ENCODE results near the gene GBE1. TPM values are rescaled to one million over a fixed set of nuclear protein-coding genes. Genes with fewer than 3 reads are reported as not detected.

The GBE1 gene
- total RNA-seq, 1 donor: 184 TPM

- no peaks in the 10 kb centered on the region for H3K36me3 ChIP-seq (ENCODE audit: insufficient read depth, low read length)
- no peaks in the 10 kb centered on the region for H3K79me2 ChIP-seq (ENCODE audit: insufficient read depth, low read length)
- H3K4me3 ChIP-seq (ENCODE audit: insufficient read depth, low read length): no peak overlapping the region
- no peak overlapping the region for H3K4me2 ChIP-seq (ENCODE audit: insufficient read depth, low read length)
- no peaks in the 10 kb centered on the region for H3K27me3 ChIP-seq (ENCODE audit: insufficient read depth, low read length)
- H2AFZ ChIP-seq (ENCODE audit: low read length): no peak overlapping the region
- peak overlapping the region; percentile 47 for H3K27ac ChIP-seq (ENCODE audit: low read depth, low read length)
- DNase-seq (ENCODE audit: insufficient read length, low spot score, missing footprints): peak; percentile 62
- H4K20me1 ChIP-seq (ENCODE audit: insufficient read depth, low read length): no peaks in the 10 kb centered on the region
- no peaks in the 10 kb centered on the region for H3K9me3 ChIP-seq (ENCODE audit: low read depth, low read length)
- H3K4me1 ChIP-seq (ENCODE audit: insufficient read depth, low read length): peaks cover 30% of the 10 kb centered on the region
- no peak for TF ChIP-seq CTCF (IDR thresholded peaks at IDR 0.05; ENCODE audit: extremely low read depth, low read depth, low read length)
These were observed 309.8 kb downstream of the GBE1 start for GRCh38 chr3:81451611-81452010.

GRCh38 chr3:81451140-81451539 is 310.3 kb downstream of the GBE1 start:
- Histone ChIP-seq H3K36me3 (ENCODE audit: insufficient read depth, low read length) (no peaks in the 10 kb centered on the region), H3K4me2 (ENCODE audit: insufficient read depth, low read length) (no peak overlapping the region), H3K4me1 (ENCODE audit: insufficient read depth, low read length) (peaks cover 34% of the 10 kb centered on the region), H3K4me3 (ENCODE audit: insufficient read depth, low read length) (no peak overlapping the region), H3K79me2 (ENCODE audit: insufficient read depth, low read length) (no peaks in the 10 kb centered on the region), H3K27ac (ENCODE audit: low read depth, low read length) (peak overlapping the region; percentile 47), H3K9me3 (ENCODE audit: low read depth, low read length) (no peaks in the 10 kb centered on the region), H2AFZ (ENCODE audit: low read length) (no peak overlapping the region), H3K27me3 (ENCODE audit: insufficient read depth, low read length) (no peaks in the 10 kb centered on the region), H4K20me1 (ENCODE audit: insufficient read depth, low read length) (no peaks in the 10 kb centered on the region)
- DNase-seq (ENCODE audit: insufficient read length, low spot score, missing footprints): no peak
- TF ChIP-seq CTCF (IDR thresholded peaks at IDR 0.05; ENCODE audit: extremely low read depth, low read depth, low read length): no peak

- no peak for DNase-seq (ENCODE audit: insufficient read length, low spot score, missing footprints)
- no peaks in the 10 kb centered on the region for H3K79me2 ChIP-seq (ENCODE audit: insufficient read depth, low read length)
- H4K20me1 ChIP-seq (ENCODE audit: insufficient read depth, low read length): no peaks in the 10 kb centered on the region
- no peaks in the 10 kb centered on the region for H3K27me3 ChIP-seq (ENCODE audit: insufficient read depth, low read length)
- peaks cover 46% of the 10 kb centered on the region for H3K4me1 ChIP-seq (ENCODE audit: insufficient read depth, low read length)
- no peak overlapping the region for H3K4me3 ChIP-seq (ENCODE audit: insufficient read depth, low read length)
- no peaks in the 10 kb centered on the region for H3K36me3 ChIP-seq (ENCODE audit: insufficient read depth, low read length)
- no peak for TF ChIP-seq CTCF (IDR thresholded peaks at IDR 0.05; ENCODE audit: extremely low read depth, low read depth, low read length)
- no peak overlapping the region for H3K4me2 ChIP-seq (ENCODE audit: insufficient read depth, low read length)
- no peaks in the 10 kb centered on the region for H3K9me3 ChIP-seq (ENCODE audit: low read depth, low read length)
- H3K27ac ChIP-seq (ENCODE audit: low read depth, low read length): no peak overlapping the region
- no peak overlapping the region for H2AFZ ChIP-seq (ENCODE audit: low read length)
These were observed 314.6 kb downstream of the GBE1 start for GRCh38 chr3:81446806-81447205.

GRCh38 chr3:81445712-81446111 is 315.7 kb downstream of the GBE1 start:
- H2AFZ ChIP-seq (ENCODE audit: low read length): no peak overlapping the region
- no peak for DNase-seq (ENCODE audit: insufficient read length, low spot score, missing footprints)
- H3K36me3 ChIP-seq (ENCODE audit: insufficient read depth, low read length): no peaks in the 10 kb centered on the region
- peaks cover 35% of the 10 kb centered on the region for H3K4me1 ChIP-seq (ENCODE audit: insufficient read depth, low read length)
- no peak overlapping the region for H3K27ac ChIP-seq (ENCODE audit: low read depth, low read length)
- no peak for TF ChIP-seq CTCF (IDR thresholded peaks at IDR 0.05; ENCODE audit: extremely low read depth, low read depth, low read length)
- H3K9me3 ChIP-seq (ENCODE audit: low read depth, low read length): no peaks in the 10 kb centered on the region
- no peaks in the 10 kb centered on the region for H4K20me1 ChIP-seq (ENCODE audit: insufficient read depth, low read length)
- H3K4me2 ChIP-seq (ENCODE audit: insufficient read depth, low read length): no peak overlapping the region
- H3K4me3 ChIP-seq (ENCODE audit: insufficient read depth, low read length): no peak overlapping the region
- no peaks in the 10 kb centered on the region for H3K27me3 ChIP-seq (ENCODE audit: insufficient read depth, low read length)
- H3K79me2 ChIP-seq (ENCODE audit: insufficient read depth, low read length): no peaks in the 10 kb centered on the region
